HepG2 (cell line): ENCODE results near the gene GALNT9. TPM values are rescaled to one million over a fixed set of nuclear protein-coding genes. Genes with fewer than 3 reads are reported as not detected.

Source experiments
- ATAC-seq: fragments of 200-7000 bp; cut with Tn5 transposase; 3 replicates; pipeline ENCODE4 v1.9.1; 2020; ENCODE audit warnings: mild to moderate bottlenecking, moderate library complexity
- BruUV-seq: library from RNA; stranded (reverse); fragments of 400-500 nt; replicated peaks from 2 replicates; lab custom pipeline; 2021; lab: Mats Ljungman, UMichigan
- CTCF ChIA-PET: fragments of 300-600 bp; formaldehyde crosslinking; extraction: SDS; loops from one replicate; lab custom pipeline; 2021; ENCODE audit warnings: low total read pairs, inconsistent platforms, low intra/inter-chr PET ratio; lab: Yijun Ruan, JAX
- POLR2A ChIA-PET: fragments of 350-600 bp; sonication (Branson Sonifier 250); formaldehyde crosslinking; loops from one replicate; lab custom pipeline; 2020; ENCODE audit warnings: antibody characterized with exemption, inconsistent platforms; lab: Yijun Ruan, JAX
- DNase-seq: peaks from one replicate; pipeline ENCODE4 v3.0.0-alpha.2; 2015; ENCODE audit warnings: low spot score
- FAIRE-seq: peaks from 3 replicates; lab custom pipeline; 2011; peaks lifted over from hg19 to GRCh38; lab: Jason Lieb, UNC
- H2AFZ ChIP-seq: one replicate; pipeline ENCODE4 v1.6.1; 2011; ENCODE audit warnings: low read length, inconsistent platforms
- H3K27ac ChIP-seq: fragments of 300-600 bp; 3 replicates; pipeline ENCODE4 v1.8.0; 2011; ENCODE audit warnings: mixed run types, mild to moderate bottlenecking, mixed read lengths, low read length, inconsistent platforms; ENCODE audit not compliant: insufficient read depth; ENCODE audit errors: extremely low read length
- H3K27me3 ChIP-seq, 2 experiments: fragments of 200-600 bp in 1 of 2; 2 replicates in 1 of 2; 3 replicates in 1 of 2; pipeline versions ENCODE4 v1.6.0 to v1.8.0; 2011; ENCODE audit warnings: low read length in 2 of 2, mild to moderate bottlenecking in 2 of 2, moderate library complexity in 2 of 2, inconsistent platforms in 1 of 2; ENCODE audit not compliant: insufficient read depth in 2 of 2, control insufficient read depth in 1 of 2
- H3K36me3 ChIP-seq, 2 experiments: fragments of 200-600 bp in 1 of 2; replicated peaks in 1 of 2; 2 replicates in 1 of 2; 3 replicates in 1 of 2; pipeline versions ENCODE4 v1.5.1 to v1.8.0; 2011; ENCODE audit warnings: low read length in 2 of 2, inconsistent platforms in 1 of 2; ENCODE audit not compliant: insufficient read depth in 2 of 2, control insufficient read depth in 1 of 2
- H3K4me1 ChIP-seq: 2 replicates; pipeline ENCODE4 v1.5.1; 2012; ENCODE audit warnings: low read length, inconsistent platforms; ENCODE audit not compliant: insufficient read depth
- H3K4me2 ChIP-seq: 2 replicates; pipeline ENCODE4 v1.6.0; 2011; ENCODE audit warnings: low read depth, low read length, inconsistent platforms
- H3K4me3 ChIP-seq, 3 experiments: fragments of 200-600 bp in 1 of 3; sonication (generic), shearing (Covaris generic) in 1 of 3; replicated peaks in 1 of 3; 2 replicates each; pipeline ENCODE4 v1.5.1; 2011 to 2016; ENCODE audit warnings: low read length in 3 of 3, inconsistent platforms in 2 of 3, low read depth in 2 of 3, mild to moderate bottlenecking in 2 of 3, control low read depth in 1 of 3, mixed read lengths in 1 of 3; ENCODE audit not compliant: insufficient read depth in 1 of 3
- H3K79me2 ChIP-seq: one replicate; pipeline ENCODE4 v1.6.1; 2011; ENCODE audit warnings: low read length, inconsistent platforms; ENCODE audit not compliant: insufficient read depth
- H3K9ac ChIP-seq: 2 replicates; pipeline ENCODE4 v1.6.0; 2011; ENCODE audit warnings: mild to moderate bottlenecking, low read depth, low read length, inconsistent platforms; ENCODE audit not compliant: insufficient read depth
- H3K9me3 ChIP-seq: 2 replicates; pipeline ENCODE4 v1.5.1; 2012; ENCODE audit warnings: mild to moderate bottlenecking, low read length
- H4K20me1 ChIP-seq: 2 replicates; pipeline ENCODE4 v1.6.0; 2011; ENCODE audit warnings: inconsistent platforms, mild to moderate bottlenecking, low read length, moderate library complexity; ENCODE audit not compliant: insufficient read depth
- MNT ChIP-seq: fragments of 450-650 bp; IDR thresholded peaks from 2 replicates; pipeline ENCODE4 v1.6.1; 2016
- ZNF142 ChIP-seq: sonication (generic); formaldehyde crosslinking; IDR thresholded peaks from 2 replicates; pipeline ENCODE4 v1.4.0; 2020; ENCODE audit warnings: missing genetic modification reagents
- ZNF784 ChIP-seq: sonication (generic); formaldehyde crosslinking; IDR thresholded peaks from 2 replicates; pipeline ENCODE4 v1.5.1; 2020; ENCODE audit warnings: missing genetic modification reagents, mild to moderate bottlenecking, borderline replicate concordance
- WGBS: methylation state at CpG from one replicate; pipeline ENCODE4 v1.1.6; 2017; ENCODE audit warnings: low lambda C conversion rate; 5-methylcytosine and 5-hydroxymethylcytosine counted together
- in situ Hi-C: cut with HindIII; loops from 2 replicates; pipeline ENCODE4 v1.10.0; 2017; ENCODE audit warnings: low pct_unique_long_range_greater_than_20kb; ENCODE audit not compliant: extremely low pct_ligation_motif_present
- intact Hi-C: fragments of 100-400 bp; cut with micrococcal nuclease; formaldehyde crosslinking; loops from one replicate; pipeline ENCODE4 v1.10.0; 2022; ENCODE audit not compliant: unreplicated experiment
- polyA plus RNA-seq, 8 experiments: library from polyadenylated mRNA; depleted of rRNA in 3 of 8; stranded (reverse) in 7 of 8; unstranded in 1 of 8; fragments of >200 nt; fragmentation: Illumina TruSeq in 4 of 8; extraction: Trizol in 4 of 8; gene quantifications; 2 replicates each; pipeline versions ENCODE4 v1.2.1 to v1.2.3, GENCODE V29; 2011 to 2016; ENCODE audit warnings: low read depth in 4 of 8, missing spikeins in 1 of 8, mixed read lengths in 1 of 8; ENCODE audit not compliant: insufficient read depth in 1 of 8
- total RNA-seq, 5 experiments: library from RNA; depleted of rRNA; stranded (reverse); fragments of >200 nt; fragmentation: Illumina TruSeq; extraction: Trizol; gene quantifications; 2 replicates each; pipeline ENCODE4 v1.2.3, GENCODE V29; 2016; ENCODE audit warnings: low read depth in 1 of 5

Gene GALNT9
- total and polyA plus RNA-seq, 2 of the 13 experiments (the other 11 are each of a cell fraction or from before 2014, with no cell fraction given), result 0.04 TPM; not detected in 1

DNA sequence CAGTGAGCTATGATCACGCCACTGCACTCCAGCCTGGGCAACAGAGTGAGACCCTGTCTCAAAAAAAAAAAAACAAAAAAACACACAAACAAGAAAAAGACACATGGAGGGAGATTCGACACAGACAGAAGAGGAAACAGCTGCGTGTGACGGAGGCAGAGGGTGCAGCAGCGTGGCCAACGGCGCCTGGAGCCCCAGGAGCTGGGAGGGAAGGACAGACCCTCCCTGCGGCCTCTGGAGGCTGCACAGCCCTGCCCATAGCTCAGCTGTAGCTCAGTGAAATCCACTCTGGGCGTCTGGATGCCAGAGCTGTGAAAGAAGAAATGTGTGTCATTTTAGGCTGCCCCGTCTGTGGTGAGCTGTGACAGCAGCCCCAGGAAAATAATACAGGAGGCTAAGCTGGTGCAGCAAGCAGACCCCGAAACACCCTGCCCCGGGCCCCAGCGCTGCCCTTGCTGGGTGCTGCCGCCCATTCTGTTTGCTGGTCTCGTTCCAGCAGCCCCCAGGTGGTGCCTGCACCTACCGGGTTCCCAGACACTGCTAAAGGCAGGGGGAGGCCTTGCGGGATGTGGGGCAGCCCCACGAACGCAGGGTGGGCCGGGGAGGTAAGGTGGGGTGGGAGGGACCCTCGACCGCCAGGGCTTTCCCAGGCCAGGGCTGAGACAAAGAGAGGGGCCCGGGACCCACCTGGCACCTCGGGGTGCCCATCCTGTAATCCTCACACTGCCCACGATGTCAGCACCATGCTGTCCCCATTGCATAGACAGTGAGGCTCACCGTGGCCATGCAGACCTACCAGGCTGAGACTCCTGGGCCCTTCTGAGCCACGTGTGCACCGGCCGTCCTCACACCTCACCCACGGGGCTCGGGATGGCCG, 21.2 kb downstream of the GALNT9 start:
- no peak for FAIRE-seq
- H3K4me3 ChIP-seq, result no peak overlapping the region
- no TSS peak for BruUV-seq
- H3K9me3 ChIP-seq, result peaks cover 10% of the 10 kb centered on the region; the same call in 1 of the 2 replicates
- TF ChIP-seq MNT, result 0 out of 2 replicates have a peak, but pooled peaks have one; percentile 15
- no peak for TF ChIP-seq ZNF784 (CRISPR knock-in tag)
- no peak for TF ChIP-seq ZNF142 (CRISPR knock-in tag)
- 2% methylated on average over 9 of the region's 32 CpGs for WGBS
- H3K9ac ChIP-seq, result no peak overlapping the region
- H2AFZ ChIP-seq, result no peak overlapping the region
- ChIA-PET CTCF (no interaction called here), POLR2A (no interaction called here)
- H3K79me2 ChIP-seq, result no peaks in the 10 kb centered on the region
- peaks cover 5 to 52% of the 10 kb centered on the region in 2 experiments; a peak in 4 of 5 replicates for H3K27me3 ChIP-seq
- H3K27ac ChIP-seq, result no peak overlapping the region
- ATAC-seq, result peak; percentile 31; the same call in 1 of the 3 replicates
- H3K4me2 ChIP-seq, result no peak overlapping the region
- no peaks in the 10 kb centered on the region for H4K20me1 ChIP-seq
- no peaks in the 10 kb centered on the region for H3K4me1 ChIP-seq
- in situ Hi-C loops, result no loop called here
- no peak for DNase-seq
- no peaks in the 10 kb centered on the region for H3K36me3 ChIP-seq
- intact Hi-C loops, result no loop called here
